Measurements from ENCODE around the gene PNMA1.

The PNMA1 gene

GRCh38 chr14:73695082-73695481 lies 19.1 kb downstream of the PNMA1 start:
- POLR2A ChIA-PET: no interaction called here
- TF ChIP-seq FOXK2 (IDR thresholded peaks at IDR 0.05) (no peak), LEF1 (IDR thresholded peaks at IDR 0.05; ENCODE audit: borderline replicate concordance) (no peak), PKNOX1 (IDR thresholded peaks at IDR 0.05) (no peak), SP1 (IDR thresholded peaks at IDR 0.05) (no peak), BHLHE40 (IDR thresholded peaks at IDR 0.05; ENCODE audit: borderline replicate concordance) (no peak), ELF4 (IDR thresholded peaks at IDR 0.05) (no peak), CTBP1 (IDR thresholded peaks at IDR 0.05; ENCODE audit: borderline replicate concordance) (no peak)

GRCh38 chr14:73694083-73694482 lies 20.1 kb downstream of the PNMA1 start:
- DNase-seq (ENCODE audit: extremely low spot score): no peak
- POLR2A ChIA-PET: no interaction called here

More at GRCh38 chr14:73695082-73695481, 19.1 kb downstream of the PNMA1 start:
- DNase-seq (ENCODE audit: extremely low spot score): no peak
- CTCF ChIA-PET: no interaction called here

GRCh38 chr14:73686901-73687300 lies 27.3 kb downstream of the PNMA1 start:
- TF ChIP-seq HDGF (IDR thresholded peaks at IDR 0.05; ENCODE audit: borderline replicate concordance): no peak
- TF ChIP-seq FOXK2 (IDR thresholded peaks at IDR 0.05): no peak
- no peak for TF ChIP-seq FOXM1 (IDR thresholded peaks at IDR 0.05; ENCODE audit: borderline replicate concordance)
- TF ChIP-seq ARNT (IDR thresholded peaks at IDR 0.05): no peak
- TF ChIP-seq FOXA1 (IDR thresholded peaks at IDR 0.05): no peak
- TF ChIP-seq SP1 (IDR thresholded peaks at IDR 0.05): no peak
- TF ChIP-seq CTBP1 (IDR thresholded peaks at IDR 0.05; ENCODE audit: borderline replicate concordance): no peak
- TF ChIP-seq L3MBTL2 (conservative IDR thresholded peaks at IDR 0.05): no peak
- no peak for TF ChIP-seq ZNF384 (IDR thresholded peaks at IDR 0.05)
- TF ChIP-seq LEF1 (IDR thresholded peaks at IDR 0.05; ENCODE audit: borderline replicate concordance): no peak
- no peak for TF ChIP-seq SUZ12 (IDR thresholded peaks at IDR 0.05)
- TF ChIP-seq TARDBP (IDR thresholded peaks at IDR 0.05): no peak
- TF ChIP-seq PKNOX1 (IDR thresholded peaks at IDR 0.05): no peak
- TF ChIP-seq ELF4 (IDR thresholded peaks at IDR 0.05): no peak
- no peak for TF ChIP-seq BHLHE40 (IDR thresholded peaks at IDR 0.05; ENCODE audit: borderline replicate concordance)
- TF ChIP-seq NFRKB (IDR thresholded peaks at IDR 0.05): no peak
- ChIA-PET POLR2A (no interaction called here), CTCF (no interaction called here)
- no peak for DNase-seq (ENCODE audit: extremely low spot score)

More at GRCh38 chr14:73694083-73694482, 20.1 kb downstream of the PNMA1 start:
- CTCF ChIA-PET: no interaction called here
- TF ChIP-seq FOXA1 (IDR thresholded peaks at IDR 0.05) (no peak), BHLHE40 (IDR thresholded peaks at IDR 0.05; ENCODE audit: borderline replicate concordance) (no peak), SP1 (IDR thresholded peaks at IDR 0.05) (no peak), PKNOX1 (IDR thresholded peaks at IDR 0.05) (no peak), CTBP1 (IDR thresholded peaks at IDR 0.05; ENCODE audit: borderline replicate concordance) (no peak)

- DNase-seq (ENCODE audit: extremely low spot score): no peak
- ChIA-PET POLR2A (no interaction called here), CTCF (no interaction called here)
- no peak for TF ChIP-seq BHLHE40 (IDR thresholded peaks at IDR 0.05; ENCODE audit: borderline replicate concordance)
- no peak for TF ChIP-seq ARNT (IDR thresholded peaks at IDR 0.05)
- no peak for TF ChIP-seq ZNF384 (IDR thresholded peaks at IDR 0.05)
- no peak for TF ChIP-seq FOXM1 (IDR thresholded peaks at IDR 0.05; ENCODE audit: borderline replicate concordance)
- TF ChIP-seq NFRKB (IDR thresholded peaks at IDR 0.05): no peak
- no peak for TF ChIP-seq ELF4 (IDR thresholded peaks at IDR 0.05)
- no peak for TF ChIP-seq CTBP1 (IDR thresholded peaks at IDR 0.05; ENCODE audit: borderline replicate concordance)
These were observed 28.9 kb downstream of the PNMA1 start for GRCh38 chr14:73685328-73685727.

- DNase-seq (ENCODE audit: extremely low spot score): no peak
- ChIA-PET POLR2A (no interaction called here), CTCF (no interaction called here)
- TF ChIP-seq CTBP1 (IDR thresholded peaks at IDR 0.05; ENCODE audit: borderline replicate concordance): no peak
- no peak for TF ChIP-seq ARNT (IDR thresholded peaks at IDR 0.05)
- no peak for TF ChIP-seq LEF1 (IDR thresholded peaks at IDR 0.05; ENCODE audit: borderline replicate concordance)
- TF ChIP-seq FOXM1 (IDR thresholded peaks at IDR 0.05; ENCODE audit: borderline replicate concordance): no peak
- TF ChIP-seq TARDBP (IDR thresholded peaks at IDR 0.05): no peak
- TF ChIP-seq ELF4 (IDR thresholded peaks at IDR 0.05): no peak
- TF ChIP-seq SUZ12 (IDR thresholded peaks at IDR 0.05): no peak
- TF ChIP-seq NFRKB (IDR thresholded peaks at IDR 0.05): no peak
- no peak for TF ChIP-seq SP1 (IDR thresholded peaks at IDR 0.05)
- no peak for TF ChIP-seq PKNOX1 (IDR thresholded peaks at IDR 0.05)
- TF ChIP-seq ZNF384 (IDR thresholded peaks at IDR 0.05): no peak
- no peak for TF ChIP-seq HDGF (IDR thresholded peaks at IDR 0.05; ENCODE audit: borderline replicate concordance)
- TF ChIP-seq FOXK2 (IDR thresholded peaks at IDR 0.05): no peak
- no peak for TF ChIP-seq FOXA1 (IDR thresholded peaks at IDR 0.05)
- no peak for TF ChIP-seq BHLHE40 (IDR thresholded peaks at IDR 0.05; ENCODE audit: borderline replicate concordance)
- TF ChIP-seq L3MBTL2 (conservative IDR thresholded peaks at IDR 0.05): no peak
These were observed 29.6 kb downstream of the PNMA1 start for GRCh38 chr14:73684627-73685026.

- no peak for TF ChIP-seq FOXK2 (IDR thresholded peaks at IDR 0.05)
- TF ChIP-seq NFRKB (IDR thresholded peaks at IDR 0.05): no peak
- TF ChIP-seq L3MBTL2 (conservative IDR thresholded peaks at IDR 0.05): no peak
- no peak for TF ChIP-seq FOXA1 (IDR thresholded peaks at IDR 0.05)
- no peak for TF ChIP-seq ZNF384 (IDR thresholded peaks at IDR 0.05)
- TF ChIP-seq SUZ12 (IDR thresholded peaks at IDR 0.05): no peak
- no peak for TF ChIP-seq ARNT (IDR thresholded peaks at IDR 0.05)
- no peak for TF ChIP-seq TARDBP (IDR thresholded peaks at IDR 0.05)
- no peak for TF ChIP-seq CTBP1 (IDR thresholded peaks at IDR 0.05; ENCODE audit: borderline replicate concordance)
- TF ChIP-seq FOXM1 (IDR thresholded peaks at IDR 0.05; ENCODE audit: borderline replicate concordance): no peak
- TF ChIP-seq ELF4 (IDR thresholded peaks at IDR 0.05): no peak
- ChIA-PET POLR2A (no interaction called here), CTCF (no interaction called here)
- no peak for DNase-seq (ENCODE audit: extremely low spot score)
These were observed 33.4 kb downstream of the PNMA1 start for GRCh38 chr14:73680821-73681220.

All from HEK293T (cell line).